GOT3 (cell line): ENCODE results near the gene RGN.
A peak's percentile ranks its signal among the peaks of the same experiment; 100 is the strongest.
"Not testable (repeated sequence)": the region's sequence is repeated elsewhere in the genome, so short reads cannot be mapped to it uniquely, and the experiment has no call there.

Experiments used
- DNase-seq: peaks from one replicate; lab custom pipeline; 2025; ENCODE audit warnings: mixed read lengths; lab: John Stamatoyannopoulos, UW

Gene RGN

GRCh38 chrX:47116551-47117110 is 38.4 kb downstream of the RGN start:
- DNase-seq, result not testable (repeated sequence)

GRCh38 chrX:47124466-47124865 is 46.2 kb downstream of the RGN start:
- not testable (repeated sequence) for DNase-seq

- peak; percentile 87 for DNase-seq
These were observed 51.1 kb downstream of the RGN start for GRCh38 chrX:47129157-47129898.

- DNase-seq, result no peak
These were observed 51.7 kb downstream of the RGN start for GRCh38 chrX:47129899-47130358.

GRCh38 chrX:47133493-47133892 is 55.2 kb downstream of the RGN start:
- no peak for DNase-seq

DNA sequence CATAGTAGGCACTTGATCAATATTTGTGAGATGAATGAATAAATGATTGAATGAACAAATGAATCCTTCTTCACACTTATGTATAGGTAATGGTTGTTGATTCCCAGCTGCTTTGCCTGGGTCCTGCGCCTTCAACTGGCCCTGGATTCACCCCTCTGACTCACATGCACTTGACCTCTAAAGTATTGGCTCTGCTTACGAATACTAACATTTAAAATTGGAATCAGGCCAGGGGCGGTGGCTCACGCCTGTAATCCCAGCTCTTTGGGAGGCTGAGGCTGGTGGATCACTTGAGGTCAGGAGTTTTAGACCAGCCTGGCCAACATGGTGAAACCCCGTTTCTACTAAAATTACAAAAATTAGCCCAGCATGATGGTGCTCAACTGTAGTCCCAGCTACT is 57.4 kb downstream of the RGN start:
- DNase-seq, result not testable (repeated sequence)

DNA sequence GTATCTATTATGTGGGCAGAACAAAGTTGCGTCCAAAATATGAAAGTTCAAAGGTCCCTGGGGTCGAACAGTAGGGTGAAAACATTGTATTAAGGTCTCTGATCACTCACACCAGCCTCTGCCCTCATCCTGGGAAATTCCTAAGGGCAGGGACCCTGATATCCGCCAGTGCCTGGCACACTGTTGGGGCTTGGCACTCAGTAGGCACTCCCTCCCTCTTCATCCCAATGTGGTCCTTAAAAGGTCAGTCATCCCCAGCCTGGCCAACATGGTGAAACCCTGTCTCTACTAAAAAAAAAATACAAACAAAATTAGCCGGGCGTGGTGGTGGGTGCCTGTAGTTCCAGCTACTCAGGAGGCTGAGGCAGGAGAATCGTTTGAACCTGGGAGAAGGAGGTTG is 59.9 kb downstream of the RGN start:
- DNase-seq, result no peak
